Right lobe of liver (tissue), 4 donors: ENCODE measurements around the gene AIP.

Source experiments
- CTCF ChIP-seq, 4 donors: fragments of 200-600 bp in 3 of 4; fragments of 450-650 bp in 1 of 4; IDR thresholded peaks; one replicate each; pipeline versions ENCODE4 v1.5.1 to v1.8.0; 2016 to 2022; ENCODE audit warnings: antibody characterized with exemption in 4 of 4, mild to moderate bottlenecking in 2 of 4
- POLR2A ChIP-seq: fragments of 450-650 bp; IDR thresholded peaks from one replicate; pipeline ENCODE4 v1.6.1; 2017; ENCODE audit warnings: antibody characterized with exemption, mild to moderate bottlenecking
- donor health status: DM: no; HTN: no; CAD: no.
- donor health status: DM: no; HTN: no; CAD: no.
- donor health status: DM: no; HTN: yes; CAD: no.

GRCh38 chr11:67463680-67464410 lies 19.0 kb upstream of the AIP start:
- TF ChIP-seq POLR2A (peak; percentile 58), CTCF (IDR thresholded peaks at IDR 0.05) (no peak)
